ENCODE measurements around the gene IFNL4.
"Not testable (repeated sequence)": the region's sequence is repeated elsewhere in the genome, so short reads cannot be mapped to it uniquely, and the experiment has no call there.

Gene IFNL4

GRCh38 chr19:39217094-39217493 is 31.6 kb downstream of the IFNL4 start:
- H3K4me1 ChIP-seq (ENCODE audit: control insufficient read depth, insufficient read depth, low read length): no peaks in the 10 kb centered on the region
- H3K27me3 ChIP-seq (ENCODE audit: control insufficient read depth, insufficient read depth, low read length): peaks cover 8% of the 10 kb centered on the region
- no peaks in the 10 kb centered on the region for H3K36me3 ChIP-seq (ENCODE audit: control insufficient read depth, insufficient read depth, low read length)
- no peaks in the 10 kb centered on the region for H3K9me3 ChIP-seq (ENCODE audit: control insufficient read depth, insufficient read depth, low read length)
- no peak overlapping the region for H3K9ac ChIP-seq (ENCODE audit: low read depth, low read length)
- no peak overlapping the region for H3K4me3 ChIP-seq (ENCODE audit: low read depth, low read length)

- H3K9me3 ChIP-seq (ENCODE audit: control insufficient read depth, insufficient read depth, low read length); H3K4me1 ChIP-seq (ENCODE audit: control insufficient read depth, insufficient read depth, low read length); H3K4me3 ChIP-seq (ENCODE audit: low read depth, low read length); H3K9ac ChIP-seq (ENCODE audit: low read depth, low read length); H3K27me3 ChIP-seq (ENCODE audit: control insufficient read depth, insufficient read depth, low read length); H3K36me3 ChIP-seq (ENCODE audit: control insufficient read depth, insufficient read depth, low read length): not testable (repeated sequence)
These were observed 33.3 kb downstream of the IFNL4 start for GRCh38 chr19:39215323-39215722.

GRCh38 chr19:39212375-39212742 is 36.3 kb downstream of the IFNL4 start:
- Histone ChIP-seq H3K36me3 (ENCODE audit: control insufficient read depth, insufficient read depth, low read length) (no peaks in the 10 kb centered on the region), H3K9me3 (ENCODE audit: control insufficient read depth, insufficient read depth, low read length) (no peaks in the 10 kb centered on the region), H3K27me3 (ENCODE audit: control insufficient read depth, insufficient read depth, low read length) (no peaks in the 10 kb centered on the region), H3K9ac (ENCODE audit: low read depth, low read length) (no peak overlapping the region), H3K4me3 (ENCODE audit: low read depth, low read length) (no peak overlapping the region), H3K4me1 (ENCODE audit: control insufficient read depth, insufficient read depth, low read length) (no peaks in the 10 kb centered on the region)

GRCh38 chr19:39211731-39212374 is 36.8 kb downstream of the IFNL4 start:
- no peaks in the 10 kb centered on the region for H3K9me3 ChIP-seq (ENCODE audit: control insufficient read depth, insufficient read depth, low read length)
- H3K27me3 ChIP-seq (ENCODE audit: control insufficient read depth, insufficient read depth, low read length): no peaks in the 10 kb centered on the region
- H3K4me1 ChIP-seq (ENCODE audit: control insufficient read depth, insufficient read depth, low read length): no peaks in the 10 kb centered on the region
- no peak overlapping the region for H3K9ac ChIP-seq (ENCODE audit: low read depth, low read length)
- H3K4me3 ChIP-seq (ENCODE audit: low read depth, low read length): no peak overlapping the region
- no peaks in the 10 kb centered on the region for H3K36me3 ChIP-seq (ENCODE audit: control insufficient read depth, insufficient read depth, low read length)

- H3K4me1 ChIP-seq (ENCODE audit: control insufficient read depth, insufficient read depth, low read length): no peaks in the 10 kb centered on the region
- H3K4me3 ChIP-seq (ENCODE audit: low read depth, low read length): no peak overlapping the region
- H3K9ac ChIP-seq (ENCODE audit: low read depth, low read length): no peak overlapping the region
- H3K9me3 ChIP-seq (ENCODE audit: control insufficient read depth, insufficient read depth, low read length): no peaks in the 10 kb centered on the region
- no peaks in the 10 kb centered on the region for H3K36me3 ChIP-seq (ENCODE audit: control insufficient read depth, insufficient read depth, low read length)
- peaks cover 5% of the 10 kb centered on the region for H3K27me3 ChIP-seq (ENCODE audit: control insufficient read depth, insufficient read depth, low read length)
These were observed 39.5 kb downstream of the IFNL4 start for GRCh38 chr19:39209196-39209595.

GRCh38 chr19:39208175-39208795 is 40.4 kb downstream of the IFNL4 start:
- H3K36me3 ChIP-seq (ENCODE audit: control insufficient read depth, insufficient read depth, low read length): no peaks in the 10 kb centered on the region
- no peak overlapping the region for H3K9ac ChIP-seq (ENCODE audit: low read depth, low read length)
- no peak overlapping the region for H3K4me3 ChIP-seq (ENCODE audit: low read depth, low read length)
- H3K4me1 ChIP-seq (ENCODE audit: control insufficient read depth, insufficient read depth, low read length): no peaks in the 10 kb centered on the region
- H3K27me3 ChIP-seq (ENCODE audit: control insufficient read depth, insufficient read depth, low read length): peaks cover 7% of the 10 kb centered on the region
- H3K9me3 ChIP-seq (ENCODE audit: control insufficient read depth, insufficient read depth, low read length): no peaks in the 10 kb centered on the region

GRCh38 chr19:39207293-39207836 is 41.3 kb downstream of the IFNL4 start:
- no peaks in the 10 kb centered on the region for H3K36me3 ChIP-seq (ENCODE audit: control insufficient read depth, insufficient read depth, low read length)
- H3K27me3 ChIP-seq (ENCODE audit: control insufficient read depth, insufficient read depth, low read length): peaks cover 15% of the 10 kb centered on the region
- no peak overlapping the region for H3K4me3 ChIP-seq (ENCODE audit: low read depth, low read length)
- no peak overlapping the region for H3K9ac ChIP-seq (ENCODE audit: low read depth, low read length)
- H3K4me1 ChIP-seq (ENCODE audit: control insufficient read depth, insufficient read depth, low read length): no peaks in the 10 kb centered on the region
- no peaks in the 10 kb centered on the region for H3K9me3 ChIP-seq (ENCODE audit: control insufficient read depth, insufficient read depth, low read length)

GRCh38 chr19:39206122-39206521 is 42.5 kb downstream of the IFNL4 start:
- H3K36me3 ChIP-seq (ENCODE audit: control insufficient read depth, insufficient read depth, low read length): no peaks in the 10 kb centered on the region
- peaks cover 15% of the 10 kb centered on the region for H3K27me3 ChIP-seq (ENCODE audit: control insufficient read depth, insufficient read depth, low read length)
- peaks cover 2% of the 10 kb centered on the region for H3K4me1 ChIP-seq (ENCODE audit: control insufficient read depth, insufficient read depth, low read length)
- no peak overlapping the region for H3K9ac ChIP-seq (ENCODE audit: low read depth, low read length)
- H3K4me3 ChIP-seq (ENCODE audit: low read depth, low read length): no peak overlapping the region
- no peaks in the 10 kb centered on the region for H3K9me3 ChIP-seq (ENCODE audit: control insufficient read depth, insufficient read depth, low read length)

- Histone ChIP-seq H3K4me1 (ENCODE audit: control insufficient read depth, insufficient read depth, low read length) (peaks cover 2% of the 10 kb centered on the region), H3K9ac (ENCODE audit: low read depth, low read length) (no peak overlapping the region), H3K4me3 (ENCODE audit: low read depth, low read length) (no peak overlapping the region), H3K27me3 (ENCODE audit: control insufficient read depth, insufficient read depth, low read length) (peaks cover 15% of the 10 kb centered on the region), H3K9me3 (ENCODE audit: control insufficient read depth, insufficient read depth, low read length) (no peaks in the 10 kb centered on the region), H3K36me3 (ENCODE audit: control insufficient read depth, insufficient read depth, low read length) (no peaks in the 10 kb centered on the region)
These were observed 43.2 kb downstream of the IFNL4 start for GRCh38 chr19:39205449-39205764.

- Histone ChIP-seq H3K9me3 (ENCODE audit: control insufficient read depth, insufficient read depth, low read length) (no peaks in the 10 kb centered on the region), H3K4me1 (ENCODE audit: control insufficient read depth, insufficient read depth, low read length) (peaks cover 2% of the 10 kb centered on the region), H3K4me3 (ENCODE audit: low read depth, low read length) (peak within 1 kb of the TSS; percentile 35), H3K27me3 (ENCODE audit: control insufficient read depth, insufficient read depth, low read length) (peaks cover 15% of the 10 kb centered on the region), H3K9ac (ENCODE audit: low read depth, low read length) (no peak within 1 kb of the TSS), H3K36me3 (ENCODE audit: control insufficient read depth, insufficient read depth, low read length) (no peaks in the 10 kb centered on the region)
These were observed 45.0 kb downstream of the IFNL4 start, which contains the start of gene SYCN for GRCh38 chr19:39203372-39204341. TSS of gene SYCN (minus strand) at chr19:39204263. CDS start at chr19:39204254, 9 bp downstream.

- Histone ChIP-seq H3K36me3 (ENCODE audit: control insufficient read depth, insufficient read depth, low read length) (no peaks in the 10 kb centered on the region), H3K9ac (ENCODE audit: low read depth, low read length) (no peak overlapping the region), H3K9me3 (ENCODE audit: control insufficient read depth, insufficient read depth, low read length) (no peaks in the 10 kb centered on the region), H3K27me3 (ENCODE audit: control insufficient read depth, insufficient read depth, low read length) (peaks cover 18% of the 10 kb centered on the region), H3K4me3 (ENCODE audit: low read depth, low read length) (no peak overlapping the region), H3K4me1 (ENCODE audit: control insufficient read depth, insufficient read depth, low read length) (peaks cover 2% of the 10 kb centered on the region)
These were observed 45.7 kb downstream of the IFNL4 start for GRCh38 chr19:39202998-39203355.

All from iPS-15b (cell line).